ENCODE results near the gene SRSF3.

Gene SRSF3

GRCh38 chr6:36636687-36637418 is 42.7 kb downstream of the SRSF3 start:
- DNase-seq: no peak
- H3K4me3 ChIP-seq (ENCODE audit: low read depth, low read length): no peak overlapping the region
- no peaks in the 10 kb centered on the region for H3K4me1 ChIP-seq
- H3K9me3 ChIP-seq: no peaks in the 10 kb centered on the region
- no peaks in the 10 kb centered on the region for H3K27me3 ChIP-seq
- no peak for TF ChIP-seq CTCF (IDR thresholded peaks at IDR 0.05; ENCODE audit: low read depth, low read length)
- no peaks in the 10 kb centered on the region for H3K36me3 ChIP-seq

GRCh38 chr6:36638579-36638978 is 44.4 kb downstream of the SRSF3 start:
- no peaks in the 10 kb centered on the region for H3K36me3 ChIP-seq
- no peak for DNase-seq
- H3K27me3 ChIP-seq: no peaks in the 10 kb centered on the region
- H3K4me1 ChIP-seq: peaks cover 3% of the 10 kb centered on the region; the same call in 1 of the 2 replicates
- no peaks in the 10 kb centered on the region for H3K9me3 ChIP-seq
- H3K4me3 ChIP-seq (ENCODE audit: low read depth, low read length): no peak overlapping the region
- no peak for TF ChIP-seq CTCF (IDR thresholded peaks at IDR 0.05; ENCODE audit: low read depth, low read length)

DNA sequence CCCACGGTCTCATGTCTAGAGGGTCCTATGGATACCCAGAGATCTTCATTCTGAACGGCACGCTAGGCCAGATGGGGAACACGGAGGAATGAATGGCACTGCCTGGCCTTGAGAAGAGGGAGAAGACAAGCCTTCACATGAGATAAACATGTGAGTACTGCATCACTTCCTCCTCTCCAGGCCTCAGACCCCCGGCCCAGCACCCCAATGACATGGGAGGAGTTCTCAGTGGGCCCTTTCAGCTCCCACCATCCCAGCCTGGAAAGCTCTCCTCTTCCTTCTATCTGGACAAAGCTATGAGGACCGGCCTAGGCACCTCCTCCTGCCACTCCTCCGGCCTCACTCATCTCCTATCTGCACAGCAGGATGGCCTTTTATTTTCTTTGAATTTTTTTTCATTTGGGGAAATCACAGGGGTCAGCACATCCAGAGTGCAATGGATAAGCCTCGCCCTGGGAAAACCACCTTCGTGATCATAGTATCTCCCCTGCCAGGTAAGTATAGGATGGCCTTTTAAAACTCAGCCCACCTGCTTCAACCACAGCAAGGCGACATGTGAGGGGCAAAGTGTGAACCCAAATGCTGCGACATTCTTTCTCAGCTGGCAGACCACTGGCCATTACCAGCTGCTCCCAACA is 45.1 kb downstream of the SRSF3 start:
- no peak for TF ChIP-seq CTCF (IDR thresholded peaks at IDR 0.05; ENCODE audit: low read depth, low read length)
- Histone ChIP-seq H3K4me3 (ENCODE audit: low read depth, low read length) (no peak overlapping the region), H3K4me1 (peaks cover 5% of the 10 kb centered on the region; the same call in 1 of the 2 replicates), H3K27me3 (no peaks in the 10 kb centered on the region), H3K36me3 (no peaks in the 10 kb centered on the region), H3K9me3 (no peaks in the 10 kb centered on the region)
- DNase-seq: no peak

DNA sequence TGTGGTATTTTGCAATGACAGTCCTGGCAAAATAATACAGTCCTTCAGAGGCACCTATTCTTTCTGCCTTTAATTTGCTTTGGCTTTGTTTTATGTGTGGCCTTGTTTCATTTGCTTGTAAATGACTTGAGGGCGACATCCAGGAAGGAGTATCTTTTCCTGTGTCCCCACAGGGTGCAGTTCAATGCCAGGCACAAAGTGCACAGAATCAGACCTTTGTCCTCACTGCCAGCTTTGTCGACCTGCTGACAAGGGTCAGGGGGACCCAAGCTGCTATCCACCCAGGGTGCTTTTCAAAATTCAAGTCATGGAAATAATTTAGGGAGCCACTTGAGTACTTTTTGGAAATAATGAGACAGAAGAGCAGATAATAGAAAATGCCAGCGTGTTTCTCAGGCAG is 47.4 kb downstream of the SRSF3 start:
- peaks cover 10% of the 10 kb centered on the region for H3K4me1 ChIP-seq

GRCh38 chr6:36642913-36643817 is 49.0 kb downstream of the SRSF3 start:
- H3K4me3 ChIP-seq (ENCODE audit: low read depth, low read length): no peak overlapping the region
- no peaks in the 10 kb centered on the region for H3K27me3 ChIP-seq
- H3K9me3 ChIP-seq: no peaks in the 10 kb centered on the region
- no peaks in the 10 kb centered on the region for H3K36me3 ChIP-seq
- peak; percentile 63 for DNase-seq
- TF ChIP-seq CTCF (IDR thresholded peaks at IDR 0.05; ENCODE audit: low read depth, low read length): no peak
- H3K4me1 ChIP-seq: peaks cover 10% of the 10 kb centered on the region

More for the DNA sequence above, 47.4 kb downstream of the SRSF3 start:
- no peaks in the 10 kb centered on the region for H3K36me3 ChIP-seq
- no peak overlapping the region for H3K4me3 ChIP-seq (ENCODE audit: low read depth, low read length)
- H3K27me3 ChIP-seq: no peaks in the 10 kb centered on the region
- no peak for DNase-seq
- TF ChIP-seq CTCF (IDR thresholded peaks at IDR 0.05; ENCODE audit: low read depth, low read length): no peak
- H3K9me3 ChIP-seq: no peaks in the 10 kb centered on the region
